GM19023 (cell line): ENCODE data around the gene OCA2.

Experiments
- ATAC-seq: cut with Tn5 transposase; IDR thresholded peaks from one replicate; pipeline ENCODE4 v1.9.1; 2021; ENCODE audit warnings: mild to moderate bottlenecking, moderate library complexity; ENCODE audit not compliant: unreplicated experiment

Gene OCA2

DNA sequence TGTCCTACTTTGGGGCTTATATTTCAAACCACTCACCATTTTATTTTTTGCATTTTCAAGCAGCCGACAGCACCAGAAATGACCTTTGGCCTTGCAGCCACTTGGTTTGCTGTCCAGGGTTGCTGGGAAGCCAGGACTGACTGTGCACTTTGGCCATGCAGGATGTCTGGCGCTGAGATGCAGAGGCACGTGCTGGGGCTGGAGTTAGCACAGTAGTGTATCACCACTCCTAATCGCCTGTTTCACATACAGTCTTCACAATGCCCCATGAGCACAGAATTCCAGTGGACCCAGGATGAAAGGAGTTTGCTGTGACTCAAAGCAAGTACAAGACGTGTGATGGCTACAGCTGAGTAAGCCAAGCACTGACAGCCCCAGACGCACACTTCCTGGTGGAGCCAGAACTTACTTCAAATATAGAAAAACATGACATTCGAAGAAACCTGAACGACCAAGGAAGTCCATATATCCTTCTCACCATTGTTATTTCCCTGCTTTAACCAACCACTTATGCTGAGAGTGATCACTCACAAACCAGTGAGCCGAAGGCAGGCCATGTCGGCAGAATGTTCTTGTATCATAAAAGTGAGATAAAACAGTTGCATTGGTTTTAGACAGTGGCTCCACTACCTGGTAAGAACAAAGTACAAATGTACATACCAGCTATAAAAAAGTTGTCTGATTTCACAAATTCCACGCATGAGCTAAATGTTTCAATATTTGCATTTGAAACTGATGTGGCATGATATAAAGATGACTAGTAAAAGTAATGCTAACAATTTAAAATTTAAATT is 16.0 kb downstream of the OCA2 start:
- ATAC-seq, result no peak

DNA sequence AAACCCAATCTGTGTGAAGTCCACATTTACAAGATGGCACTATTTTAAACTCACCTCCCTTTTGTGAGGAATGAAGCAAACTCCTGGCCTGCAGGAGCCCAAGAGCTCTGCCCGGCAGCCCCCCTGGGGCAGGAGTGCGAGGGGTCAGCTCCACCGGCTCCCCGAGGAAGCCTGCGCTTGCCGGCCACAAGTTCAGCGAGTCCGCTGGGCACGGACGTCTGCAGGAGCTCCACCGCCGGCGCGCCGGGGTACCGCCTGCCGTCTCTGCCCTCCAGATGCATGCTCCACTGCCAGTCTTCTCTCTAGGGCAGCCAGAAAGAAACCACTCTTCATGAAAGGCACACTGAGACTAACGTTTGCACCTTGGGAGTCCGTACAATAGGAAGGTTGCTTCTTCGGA is 17.5 kb downstream of the OCA2 start:
- ATAC-seq, result no peak

- ATAC-seq, result no peak
These were observed 18.7 kb downstream of the OCA2 start for GRCh38 chr15:28080386-28080785.

GRCh38 chr15:28079313-28079969 is 19.7 kb downstream of the OCA2 start:
- no peak for ATAC-seq

DNA sequence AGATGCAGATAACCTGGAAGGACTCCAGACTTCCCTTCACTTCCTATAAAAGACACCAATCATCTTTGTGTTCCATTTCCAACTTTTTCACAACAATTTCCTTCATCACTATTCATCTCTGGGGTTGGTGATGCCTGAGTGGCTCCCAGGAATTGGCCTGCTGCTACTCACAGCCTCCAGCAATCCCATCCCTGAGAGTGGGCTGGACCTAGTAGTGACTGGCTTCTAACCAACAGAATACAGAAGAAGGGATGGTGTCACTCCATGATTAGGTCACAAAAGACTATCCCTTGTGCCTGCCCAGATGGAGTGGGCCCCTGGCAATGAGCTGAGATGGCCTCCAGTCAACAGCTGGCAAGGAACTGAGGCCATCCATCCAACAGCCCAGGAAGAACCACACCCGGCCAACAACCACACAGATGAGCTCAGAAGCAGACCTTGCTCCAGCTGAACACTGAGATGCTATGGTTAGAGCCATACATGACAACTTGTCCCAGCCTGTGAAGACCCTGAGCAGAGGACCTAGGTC is 20.9 kb downstream of the OCA2 start:
- no peak for ATAC-seq

DNA sequence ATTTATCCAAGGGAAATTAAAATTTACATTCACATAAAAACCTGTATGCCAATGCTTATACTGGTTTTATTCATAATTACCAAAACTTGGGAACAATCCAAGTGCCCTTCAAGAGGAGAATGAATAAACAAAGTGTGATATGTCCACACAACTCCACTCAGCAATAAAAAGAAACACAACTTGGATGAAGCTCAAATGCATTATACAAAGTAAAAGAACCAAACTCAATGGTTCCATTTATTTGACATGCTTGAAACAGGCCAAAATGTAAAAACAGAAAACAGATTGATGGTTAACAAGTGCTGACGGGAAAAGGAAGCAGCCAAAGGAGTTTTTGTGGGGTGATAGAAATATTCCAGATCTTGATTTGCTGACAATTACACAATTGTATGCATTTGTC is 23.5 kb downstream of the OCA2 start:
- ATAC-seq, result no peak

- ATAC-seq, result no peak
These were observed 30.2 kb downstream of the OCA2 start for GRCh38 chr15:28068930-28069329.

- no peak for ATAC-seq
These were observed 32.9 kb downstream of the OCA2 start for GRCh38 chr15:28066231-28066630.

DNA sequence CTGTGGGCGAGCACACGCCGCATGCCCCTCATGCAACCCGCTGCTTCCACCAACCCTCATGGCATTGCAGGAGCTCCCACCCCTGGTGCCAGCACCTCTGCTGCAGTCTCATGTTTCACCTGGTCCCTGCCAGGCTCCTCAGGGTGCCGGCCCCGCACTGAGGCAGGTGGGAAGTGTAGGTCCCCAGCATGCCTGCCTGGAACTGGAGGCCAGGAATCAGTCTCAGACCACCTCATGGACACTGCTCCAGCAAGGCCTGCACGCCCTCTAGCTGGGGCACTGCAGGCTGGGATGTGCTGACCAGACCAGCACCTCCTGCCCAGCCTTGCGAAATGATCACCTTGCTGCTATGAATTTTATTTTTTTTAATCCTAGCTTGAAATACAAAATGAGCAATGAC is 39.1 kb downstream of the OCA2 start:
- ATAC-seq, result no peak

DNA sequence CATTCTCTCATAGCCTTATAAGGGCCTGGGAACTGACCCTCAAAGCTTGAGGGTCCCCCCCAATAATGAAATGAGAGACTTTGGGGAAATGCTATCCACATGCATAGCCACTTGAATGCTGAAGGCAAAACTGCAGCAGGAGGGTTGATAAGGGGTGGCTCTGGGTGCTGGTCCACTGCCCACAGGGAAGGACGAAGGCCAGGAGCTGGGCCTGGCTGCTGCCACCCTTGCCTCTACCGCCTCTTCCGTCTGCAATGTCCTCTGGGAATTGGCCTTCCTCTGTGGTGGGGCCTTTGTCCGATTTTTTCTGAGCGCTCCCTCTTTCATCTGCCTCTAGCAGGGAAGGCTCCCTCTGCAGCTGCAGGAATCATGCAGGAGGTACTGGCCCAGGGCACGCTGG is 41.0 kb downstream of the OCA2 start:
- ATAC-seq, result no peak

DNA sequence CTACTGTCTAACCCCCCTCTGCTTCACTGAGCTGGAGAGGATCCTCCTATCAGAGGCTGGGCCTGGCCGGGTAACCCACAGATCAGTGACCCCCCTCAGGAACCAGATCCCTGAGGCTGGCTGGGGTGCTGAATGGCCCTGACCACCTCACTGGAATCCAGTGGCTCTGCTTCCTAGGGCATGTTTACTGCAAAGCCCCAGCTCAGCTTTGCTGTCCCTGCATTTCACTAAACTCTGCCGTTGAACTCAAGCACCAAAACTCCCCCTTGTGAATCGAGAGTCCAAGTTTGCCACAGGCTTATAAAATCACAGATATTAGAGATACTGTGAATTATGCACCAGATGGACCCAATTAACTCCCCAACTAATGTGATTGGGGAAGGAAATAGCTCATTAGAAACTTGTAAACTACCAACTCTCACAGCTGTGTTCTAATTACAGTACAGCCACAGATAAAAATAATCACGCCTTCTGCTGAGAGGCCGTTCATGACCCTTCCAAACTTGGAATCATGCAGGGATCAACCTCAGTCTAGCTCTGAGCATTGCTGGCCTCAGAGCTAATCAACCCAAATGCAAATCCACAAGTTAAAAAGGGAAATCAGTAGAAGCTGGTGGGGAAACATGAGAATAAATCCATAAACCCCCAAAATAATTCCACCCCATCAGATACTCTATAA is 47.0 kb downstream of the OCA2 start:
- no peak for ATAC-seq

DNA sequence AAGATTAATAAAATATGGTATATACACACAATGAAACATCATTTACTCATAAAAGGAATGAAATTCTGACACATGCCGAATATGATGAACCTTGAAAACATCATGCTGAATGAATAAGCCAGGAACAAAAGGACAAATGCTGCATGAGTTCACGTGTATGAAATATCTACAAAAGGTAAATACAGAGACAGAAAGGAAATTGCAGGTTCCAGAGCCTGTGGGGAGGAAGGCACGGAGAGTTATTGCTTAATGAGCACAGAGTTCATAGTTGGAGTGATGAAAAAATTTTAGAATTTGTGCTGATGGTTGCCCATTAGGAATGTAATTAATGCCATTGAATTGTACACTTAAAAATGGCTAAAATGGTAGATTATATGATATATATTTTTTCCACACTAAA is 49.5 kb downstream of the OCA2 start:
- ATAC-seq, result no peak

DNA sequence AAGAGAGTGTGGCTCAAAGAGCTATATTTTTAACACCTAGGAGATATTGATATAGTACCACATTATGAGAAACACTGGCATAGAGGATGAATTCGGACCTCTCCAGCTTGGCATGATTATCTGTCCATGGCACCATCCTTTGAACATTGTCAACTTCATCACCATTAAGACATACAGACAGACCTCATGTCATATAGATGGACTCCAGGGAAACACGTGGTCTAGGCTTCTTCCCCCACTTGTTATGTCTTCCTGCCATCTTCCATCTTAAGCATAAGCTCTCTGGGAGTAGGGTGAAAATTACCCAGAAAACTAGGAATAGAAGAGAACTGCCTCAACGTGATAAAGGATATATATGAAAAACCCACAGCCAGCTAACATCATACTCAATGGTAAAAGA is 51.8 kb downstream of the OCA2 start:
- no peak for ATAC-seq

GRCh38 chr15:28044121-28044672 is 54.9 kb downstream of the OCA2 start:
- ATAC-seq, result no peak

DNA sequence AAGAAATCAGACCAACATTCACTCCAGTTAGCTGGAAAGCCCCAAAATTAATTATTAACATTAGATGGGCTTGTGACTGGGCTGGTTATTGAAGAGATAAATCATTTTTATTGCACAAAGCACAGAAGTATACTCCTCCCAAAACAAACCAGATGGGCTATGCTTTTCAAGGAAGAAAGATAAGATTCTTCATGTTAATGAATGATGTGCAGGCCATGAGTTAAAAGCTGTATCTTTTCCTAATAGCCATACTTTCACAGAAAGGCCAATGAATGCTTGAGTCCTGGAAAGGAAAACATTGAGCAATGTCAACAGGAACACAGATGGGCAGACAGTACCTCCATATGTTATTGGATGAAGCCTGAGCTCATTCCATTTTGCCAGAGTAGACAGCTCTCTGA is 55.4 kb downstream of the OCA2 start:
- ATAC-seq, result no peak

DNA sequence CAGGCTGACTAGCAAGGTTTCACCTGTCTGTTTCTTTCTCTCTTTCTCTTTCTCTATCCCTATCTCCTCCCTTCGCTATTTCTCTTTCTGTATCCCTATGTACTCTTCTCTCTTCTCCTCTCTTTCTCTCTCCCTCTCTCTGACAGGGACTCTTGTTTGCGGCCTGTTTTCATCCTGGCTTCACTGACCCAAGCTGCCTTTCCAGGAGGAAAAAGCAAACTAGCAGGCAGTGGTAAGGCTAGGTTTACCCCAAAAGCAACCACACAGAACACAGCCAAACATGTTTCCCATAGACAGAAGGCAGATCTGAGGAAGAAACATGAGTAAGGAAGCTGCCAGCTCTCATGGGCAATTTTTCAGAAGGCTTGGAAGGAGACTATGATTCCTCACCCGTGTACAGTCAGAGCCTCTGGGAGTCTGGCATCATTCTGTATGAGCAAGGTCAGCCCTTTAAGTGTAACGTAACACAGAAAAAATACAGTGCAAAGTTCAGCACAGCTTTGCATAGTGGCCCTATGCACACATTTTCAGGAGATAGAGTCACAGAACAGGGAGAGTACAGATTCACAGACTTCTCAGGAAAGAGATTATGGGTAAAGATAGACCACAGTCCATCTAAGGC is 61.0 kb downstream of the OCA2 start:
- no peak for ATAC-seq

DNA sequence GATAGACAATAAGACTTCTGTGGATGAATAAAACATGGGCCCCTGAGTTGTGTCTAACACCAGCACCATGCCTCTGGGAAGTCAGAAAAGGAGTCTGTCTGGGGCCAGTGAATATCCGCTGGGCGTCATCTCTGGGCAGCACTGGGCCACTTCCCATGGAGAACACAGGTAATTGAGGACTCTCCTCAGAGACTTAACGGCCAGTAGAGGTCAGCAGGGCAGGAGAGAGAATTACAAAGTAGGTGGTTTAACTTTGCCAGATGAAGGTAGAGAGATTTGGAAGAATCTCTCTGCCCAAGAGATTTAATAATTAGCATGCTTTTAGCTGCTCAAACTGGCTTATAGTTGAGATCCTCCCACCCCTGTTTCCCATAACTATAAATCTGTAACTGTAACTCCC is 65.7 kb downstream of the OCA2 start:
- ATAC-seq, result no peak

DNA sequence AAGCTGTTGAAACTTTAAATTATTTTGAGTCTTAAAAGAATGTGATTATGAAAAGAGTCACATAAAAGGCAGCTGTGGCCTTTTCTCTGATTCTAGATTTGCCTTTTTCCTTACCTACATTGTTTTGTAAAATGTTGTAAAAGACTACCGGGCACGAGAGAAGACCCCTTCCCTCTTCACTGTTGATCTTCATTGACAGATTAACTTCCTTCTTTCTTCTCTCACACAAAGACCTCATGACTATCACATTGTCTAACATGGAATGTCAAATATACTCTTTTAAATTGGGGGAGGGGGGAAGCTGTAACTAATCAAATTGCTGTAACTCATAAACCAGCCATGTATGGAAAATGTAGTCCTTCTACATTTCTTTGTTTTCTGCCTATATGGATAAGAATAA is 68.3 kb downstream of the OCA2 start:
- ATAC-seq, result no peak

- no peak for ATAC-seq
These were observed 71.4 kb downstream of the OCA2 start for GRCh38 chr15:28027714-28028076.

DNA sequence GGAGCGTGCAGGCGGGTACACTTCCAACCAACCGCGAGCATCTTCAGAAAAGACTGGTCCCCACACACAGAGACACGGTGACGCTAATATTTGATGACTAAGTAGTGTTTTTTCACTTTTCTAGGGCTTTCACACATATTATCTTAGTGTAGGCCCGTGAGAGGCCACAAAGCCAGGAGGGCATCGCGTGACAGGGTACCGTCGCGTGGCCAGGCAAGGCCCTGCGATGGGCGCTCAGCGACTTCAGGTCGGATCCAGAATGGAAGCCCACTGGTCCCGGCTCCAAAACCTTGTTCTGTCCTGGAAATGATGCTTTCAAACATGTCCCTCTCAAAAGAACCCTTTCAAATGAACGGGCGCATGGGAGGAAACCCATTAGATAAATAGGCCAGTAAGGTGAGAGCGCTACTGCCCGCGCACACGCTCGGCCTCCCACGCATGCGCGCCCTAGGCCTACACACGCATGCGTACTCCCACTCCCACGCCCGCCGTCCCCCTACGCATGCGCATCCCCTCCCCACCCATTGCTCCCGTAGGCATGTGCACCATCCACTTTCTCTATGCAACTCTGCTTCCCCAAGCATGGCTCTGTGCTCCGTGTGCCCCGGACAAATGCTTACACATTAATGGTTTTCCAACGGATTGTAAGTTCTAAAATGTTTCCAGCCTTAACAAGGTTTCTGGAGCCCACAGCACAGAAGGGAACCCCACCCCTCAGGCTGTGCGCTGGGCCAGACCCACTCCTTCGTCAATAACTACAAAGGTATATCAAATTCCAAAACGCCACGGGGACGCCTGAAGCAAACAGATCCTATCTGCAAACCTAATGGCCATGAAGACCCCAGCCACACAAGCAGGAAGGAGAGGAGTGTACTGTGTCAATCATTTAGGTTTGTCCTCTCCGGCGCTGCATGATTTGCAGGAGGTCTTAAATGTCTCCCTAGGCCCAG is 72.1 kb downstream of the OCA2 start:
- ATAC-seq, result no peak
